ENCODE results near the gene PGS1.

Gene PGS1

GRCh38 chr17:78434455-78435329, 56.2 kb downstream of the PGS1 start:
- H2AFZ ChIP-seq (ENCODE audit: low read depth, low read length, severe bottlenecking): no peak overlapping the region
- H3K9me2 ChIP-seq (replicated peaks; ENCODE audit: insufficient read depth, low read length): no peaks in the 10 kb centered on the region
- no peak overlapping the region for H3K4me3 ChIP-seq (ENCODE audit: insufficient read depth, low read length, poor library complexity, severe bottlenecking)
- H4K20me1 ChIP-seq (ENCODE audit: low read depth, low read length): no peaks in the 10 kb centered on the region
- H3F3A ChIP-seq (ENCODE audit: insufficient read depth): no peaks in the 10 kb centered on the region
- no peaks in the 10 kb centered on the region for H3K9me3 ChIP-seq (ENCODE audit: insufficient read depth, low read length)
- no peaks in the 10 kb centered on the region for H3K36me3 ChIP-seq (ENCODE audit: low read length)
- no peak overlapping the region for H3K9ac ChIP-seq (ENCODE audit: low read length)
- H3K27me3 ChIP-seq (ENCODE audit: low read length): no peaks in the 10 kb centered on the region
- TF ChIP-seq EZH2phosphoT487 (conservative IDR thresholded peaks at IDR 0.05; ENCODE audit: low read length): no peak
- TF ChIP-seq, protein P1, sequence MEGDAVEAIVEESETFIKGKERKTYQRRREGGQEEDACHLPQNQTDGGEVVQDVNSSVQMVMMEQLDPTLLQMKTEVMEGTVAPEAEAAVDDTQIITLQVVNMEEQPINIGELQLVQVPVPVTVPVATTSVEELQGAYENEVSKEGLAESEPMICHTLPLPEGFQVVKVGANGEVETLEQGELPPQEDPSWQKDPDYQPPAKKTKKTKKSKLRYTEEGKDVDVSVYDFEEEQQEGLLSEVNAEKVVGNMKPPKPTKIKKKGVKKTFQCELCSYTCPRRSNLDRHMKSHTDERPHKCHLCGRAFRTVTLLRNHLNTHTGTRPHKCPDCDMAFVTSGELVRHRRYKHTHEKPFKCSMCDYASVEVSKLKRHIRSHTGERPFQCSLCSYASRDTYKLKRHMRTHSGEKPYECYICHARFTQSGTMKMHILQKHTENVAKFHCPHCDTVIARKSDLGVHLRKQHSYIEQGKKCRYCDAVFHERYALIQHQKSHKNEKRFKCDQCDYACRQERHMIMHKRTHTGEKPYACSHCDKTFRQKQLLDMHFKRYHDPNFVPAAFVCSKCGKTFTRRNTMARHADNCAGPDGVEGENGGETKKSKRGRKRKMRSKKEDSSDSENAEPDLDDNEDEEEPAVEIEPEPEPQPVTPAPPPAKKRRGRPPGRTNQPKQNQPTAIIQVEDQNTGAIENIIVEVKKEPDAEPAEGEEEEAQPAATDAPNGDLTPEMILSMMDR (IDR thresholded peaks at IDR 0.05; ENCODE audit: insufficient read depth, low read length, poor library complexity, severe bottlenecking): no peak
- no peak overlapping the region for H3K27ac ChIP-seq (ENCODE audit: low read depth, low read length)
- no peak overlapping the region for H3K4me2 ChIP-seq (ENCODE audit: low read depth, low read length, poor library complexity, severe bottlenecking)
- H3K79me2 ChIP-seq (ENCODE audit: insufficient read depth, low read length): no peaks in the 10 kb centered on the region

- Histone ChIP-seq H3K9me3 (ENCODE audit: insufficient read depth, low read length) (no peaks in the 10 kb centered on the region), H3K4me2 (ENCODE audit: low read depth, low read length, poor library complexity, severe bottlenecking) (no peak overlapping the region), H3K79me2 (ENCODE audit: insufficient read depth, low read length) (no peaks in the 10 kb centered on the region), H3K4me3 (ENCODE audit: insufficient read depth, low read length, poor library complexity, severe bottlenecking) (no peak overlapping the region), H4K20me1 (ENCODE audit: low read depth, low read length) (no peaks in the 10 kb centered on the region), H2AFZ (ENCODE audit: low read depth, low read length, severe bottlenecking) (no peak overlapping the region), H3K27ac (ENCODE audit: low read depth, low read length) (no peak overlapping the region), H3F3A (ENCODE audit: insufficient read depth) (no peaks in the 10 kb centered on the region), H3K27me3 (ENCODE audit: low read length) (no peaks in the 10 kb centered on the region), H3K9me2 (replicated peaks; ENCODE audit: insufficient read depth, low read length) (no peaks in the 10 kb centered on the region), H3K9ac (ENCODE audit: low read length) (no peak overlapping the region), H3K36me3 (ENCODE audit: low read length) (no peaks in the 10 kb centered on the region)
- TF ChIP-seq, protein P1 (IDR thresholded peaks at IDR 0.05; ENCODE audit: insufficient read depth, low read length, poor library complexity, severe bottlenecking): no peak
- TF ChIP-seq EZH2phosphoT487 (conservative IDR thresholded peaks at IDR 0.05; ENCODE audit: low read length): no peak
Measured at GRCh38 chr17:78435330-78436005, 57.0 kb downstream of the PGS1 start.

DNA sequence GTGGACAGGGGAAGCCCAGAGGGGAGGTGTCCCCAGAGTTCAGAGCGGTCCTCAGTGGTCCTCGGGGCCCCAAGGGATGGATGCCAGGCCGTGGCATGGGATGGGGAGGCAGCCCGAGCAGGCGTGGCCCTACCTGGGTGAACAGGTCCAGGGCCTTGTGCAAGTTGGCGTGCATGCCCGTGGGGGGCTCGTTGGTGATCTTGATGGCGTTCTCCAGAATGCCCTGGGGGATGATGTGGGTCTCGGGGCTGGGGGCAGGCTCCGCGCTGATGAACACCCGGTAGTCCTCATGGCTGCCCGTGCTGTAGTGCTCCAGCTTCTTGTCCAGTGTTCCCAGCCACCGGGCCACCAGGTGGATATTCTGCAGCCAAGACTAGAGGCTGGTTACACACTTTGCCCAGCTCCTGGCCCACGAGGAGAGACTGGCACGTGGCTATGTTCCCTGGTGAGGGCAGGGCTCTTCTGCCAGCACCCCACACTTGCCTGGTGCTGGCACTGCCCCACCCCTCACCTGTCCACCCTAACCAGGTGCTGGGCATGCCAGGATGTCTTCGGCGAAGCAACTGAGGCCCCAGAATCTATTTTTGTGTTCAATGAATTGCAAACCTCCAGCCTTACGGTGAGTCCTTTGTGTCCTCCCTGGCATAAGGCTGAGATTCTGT, 59.2 kb downstream of the PGS1 start:
- Histone ChIP-seq H3K9me3 (ENCODE audit: insufficient read depth, low read length) (no peaks in the 10 kb centered on the region), H3K27ac (ENCODE audit: low read depth, low read length) (no peak overlapping the region), H4K20me1 (ENCODE audit: low read depth, low read length) (no peaks in the 10 kb centered on the region), H3K9me2 (replicated peaks; ENCODE audit: insufficient read depth, low read length) (no peaks in the 10 kb centered on the region), H3K36me3 (ENCODE audit: low read length) (no peaks in the 10 kb centered on the region), H2AFZ (ENCODE audit: low read depth, low read length, severe bottlenecking) (no peak overlapping the region), H3K9ac (ENCODE audit: low read length) (no peak overlapping the region), H3K4me3 (ENCODE audit: insufficient read depth, low read length, poor library complexity, severe bottlenecking) (no peak overlapping the region), H3F3A (ENCODE audit: insufficient read depth) (no peaks in the 10 kb centered on the region), H3K79me2 (ENCODE audit: insufficient read depth, low read length) (no peaks in the 10 kb centered on the region), H3K27me3 (ENCODE audit: low read length) (no peaks in the 10 kb centered on the region), H3K4me2 (ENCODE audit: low read depth, low read length, poor library complexity, severe bottlenecking) (no peak overlapping the region)
- TF ChIP-seq, protein P1 (IDR thresholded peaks at IDR 0.05; ENCODE audit: insufficient read depth, low read length, poor library complexity, severe bottlenecking): no peak
- TF ChIP-seq EZH2phosphoT487 (conservative IDR thresholded peaks at IDR 0.05; ENCODE audit: low read length): no peak
